A549 (cell line): ENCODE measurements around the gene RCC1.

Experiments
- BCL3 ChIP-seq: fragments of >200 bp; sonication (Bioruptor Twin); formaldehyde crosslinking; IDR thresholded peaks from 3 replicates; pipeline ENCODE4 v1.6.1; 2016
- CTCF ChIP-seq: fragments of >200 bp; sonication (Bioruptor Twin); formaldehyde crosslinking; IDR thresholded peaks from 3 replicates; pipeline ENCODE4 v1.5.1; 2016
- HDAC2 ChIP-seq: fragments of 200-600 bp; sonication (generic); IDR thresholded peaks from 2 replicates; pipeline ENCODE4 v1.6.1; 2016
- HMGXB4 ChIP-seq: fragments of 250-450 bp; sonication (Bioruptor Pico); IDR thresholded peaks from 2 replicates; pipeline ENCODE4 v1.5.0; 2021; ENCODE audit warnings: mild to moderate bottlenecking, moderate library complexity, borderline replicate concordance
- POLR2A ChIP-seq: IDR thresholded peaks from 2 replicates; pipeline ENCODE4 v1.6.1; 2012; ENCODE audit warnings: mild to moderate bottlenecking, low read length
- RFX5 ChIP-seq: fragments of 450-650 bp; IDR thresholded peaks from 2 replicates; pipeline ENCODE4 v1.7.1; 2014; ENCODE audit warnings: antibody characterized with exemption, mild to moderate bottlenecking, moderate library complexity

GRCh38 chr1:28535180-28535579, 29.3 kb downstream of the RCC1 start:
- TF ChIP-seq CTCF = no peak
- TF ChIP-seq BCL3 = no peak
- TF ChIP-seq POLR2A = no peak
- TF ChIP-seq HDAC2 = no peak
- no peak for TF ChIP-seq RFX5
- no peak for TF ChIP-seq HMGXB4 (CRISPR knock-in tag)
